ENCODE results near the gene GUCA2A.

DNA sequence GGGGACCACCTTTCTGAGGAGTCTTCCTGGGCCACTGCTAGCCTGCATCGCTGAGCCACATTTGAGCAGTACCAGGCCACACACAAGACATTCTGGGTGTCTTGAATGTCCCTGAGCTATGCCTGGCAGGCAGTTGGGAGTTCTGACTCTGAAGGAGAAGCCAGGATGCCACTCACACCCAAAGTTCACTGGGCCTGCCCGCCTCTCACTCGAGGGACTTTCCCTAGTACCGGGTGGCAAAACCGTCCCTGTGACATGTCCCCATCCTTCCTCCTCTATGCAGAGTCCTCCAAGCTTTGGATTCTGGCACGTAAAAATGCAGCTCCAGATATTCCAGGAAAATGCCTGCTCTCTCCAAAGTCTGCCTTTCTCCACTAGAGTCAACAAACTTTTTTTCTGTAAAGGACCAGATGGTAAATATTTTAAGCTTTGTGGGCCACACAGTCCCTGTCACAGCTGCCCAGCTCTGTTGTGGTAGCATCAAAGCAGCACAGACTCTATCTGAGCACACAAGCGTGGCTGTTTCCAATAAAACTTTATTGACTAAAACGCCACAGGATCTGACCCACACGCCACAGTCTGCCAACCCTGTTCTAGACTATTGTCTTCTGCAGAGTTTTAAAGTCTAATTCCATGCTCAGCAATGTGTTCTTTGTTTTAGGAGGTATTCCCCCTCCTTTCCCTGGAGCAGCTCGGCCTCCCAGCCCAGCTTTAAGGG, 30.6 kb downstream of the GUCA2A start:
- no peak for TF ChIP-seq POLR2A (IDR thresholded peaks at IDR 0.05; ENCODE audit: extremely low read depth, insufficient read length)
- TF ChIP-seq, protein P1, sequence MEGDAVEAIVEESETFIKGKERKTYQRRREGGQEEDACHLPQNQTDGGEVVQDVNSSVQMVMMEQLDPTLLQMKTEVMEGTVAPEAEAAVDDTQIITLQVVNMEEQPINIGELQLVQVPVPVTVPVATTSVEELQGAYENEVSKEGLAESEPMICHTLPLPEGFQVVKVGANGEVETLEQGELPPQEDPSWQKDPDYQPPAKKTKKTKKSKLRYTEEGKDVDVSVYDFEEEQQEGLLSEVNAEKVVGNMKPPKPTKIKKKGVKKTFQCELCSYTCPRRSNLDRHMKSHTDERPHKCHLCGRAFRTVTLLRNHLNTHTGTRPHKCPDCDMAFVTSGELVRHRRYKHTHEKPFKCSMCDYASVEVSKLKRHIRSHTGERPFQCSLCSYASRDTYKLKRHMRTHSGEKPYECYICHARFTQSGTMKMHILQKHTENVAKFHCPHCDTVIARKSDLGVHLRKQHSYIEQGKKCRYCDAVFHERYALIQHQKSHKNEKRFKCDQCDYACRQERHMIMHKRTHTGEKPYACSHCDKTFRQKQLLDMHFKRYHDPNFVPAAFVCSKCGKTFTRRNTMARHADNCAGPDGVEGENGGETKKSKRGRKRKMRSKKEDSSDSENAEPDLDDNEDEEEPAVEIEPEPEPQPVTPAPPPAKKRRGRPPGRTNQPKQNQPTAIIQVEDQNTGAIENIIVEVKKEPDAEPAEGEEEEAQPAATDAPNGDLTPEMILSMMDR (IDR thresholded peaks at IDR 0.05; ENCODE audit: low read depth, low read length), result no peak
- TF ChIP-seq, protein P2, sequence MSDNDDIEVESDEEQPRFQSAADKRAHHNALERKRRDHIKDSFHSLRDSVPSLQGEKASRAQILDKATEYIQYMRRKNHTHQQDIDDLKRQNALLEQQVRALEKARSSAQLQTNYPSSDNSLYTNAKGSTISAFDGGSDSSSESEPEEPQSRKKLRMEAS (IDR thresholded peaks at IDR 0.05; ENCODE audit: low read depth, low read length), result no peak
- no peak for TF ChIP-seq MYC (IDR thresholded peaks at IDR 0.05; ENCODE audit: low read depth, low read length)

Data from NB4 (cell line).